ENCODE data around the gene HSCB. TPM values are rescaled to one million over a fixed set of nuclear protein-coding genes. Genes with fewer than 3 reads are reported as not detected.

Gene HSCB
- total RNA-seq, 1 donor from 2014 or later = 12.0 TPM

DNA sequence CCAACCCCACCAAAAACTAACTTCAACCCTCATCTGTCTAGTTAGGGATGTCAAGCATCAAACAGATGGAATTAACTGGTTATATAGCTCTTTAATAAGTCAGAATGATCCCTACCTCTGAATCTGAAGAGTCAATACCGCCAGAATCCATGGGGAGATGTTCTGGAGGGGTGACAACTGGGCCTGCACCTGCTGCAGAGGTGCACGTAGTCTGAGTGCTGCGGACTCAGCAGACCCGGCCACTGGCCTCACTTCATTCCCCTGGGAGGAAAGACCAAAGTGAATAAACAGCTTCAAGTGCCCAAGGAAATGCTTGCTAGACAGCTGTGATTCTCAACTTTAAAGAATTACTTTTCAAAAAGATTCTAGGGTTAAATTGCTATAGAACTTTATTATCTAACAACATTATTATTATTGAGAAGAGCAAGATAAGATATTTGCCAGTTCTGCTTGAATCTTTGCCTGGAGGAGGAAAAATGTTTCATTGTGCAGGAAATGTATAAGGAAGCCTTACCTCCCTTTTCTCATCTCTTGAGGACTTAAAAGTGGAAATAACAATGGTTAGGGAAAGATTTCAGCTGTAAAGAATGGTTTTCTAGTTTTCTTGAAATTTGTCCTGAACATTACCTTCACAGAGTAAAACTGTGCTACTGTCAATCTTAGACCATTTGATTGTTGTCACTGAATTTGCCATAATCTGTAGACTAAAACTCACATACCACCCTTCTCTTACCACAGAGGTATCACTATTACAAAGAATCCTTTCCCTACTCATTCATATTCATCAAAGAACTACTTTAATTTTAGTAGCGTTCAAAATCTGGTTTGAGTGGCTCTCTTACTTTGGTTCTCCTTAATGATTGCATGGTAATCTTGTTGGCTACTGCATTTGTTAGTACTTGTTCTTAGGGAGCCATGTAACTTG is 54.4 kb downstream of the HSCB start:
- H3K4me1 ChIP-seq = peaks cover 46% of the 10 kb centered on the region
- no peaks in the 10 kb centered on the region for H3K27me3 ChIP-seq
- H3K9me3 ChIP-seq = no peaks in the 10 kb centered on the region
- DNase-seq (no peak), ATAC-seq (no peak)
- H3K36me3 ChIP-seq = peaks cover 57% of the 10 kb centered on the region
- intact Hi-C loops (cut with DNase I) = no loop called here
- H3K4me3 ChIP-seq = peak overlapping the region; percentile 90
- TF ChIP-seq, protein P1, sequence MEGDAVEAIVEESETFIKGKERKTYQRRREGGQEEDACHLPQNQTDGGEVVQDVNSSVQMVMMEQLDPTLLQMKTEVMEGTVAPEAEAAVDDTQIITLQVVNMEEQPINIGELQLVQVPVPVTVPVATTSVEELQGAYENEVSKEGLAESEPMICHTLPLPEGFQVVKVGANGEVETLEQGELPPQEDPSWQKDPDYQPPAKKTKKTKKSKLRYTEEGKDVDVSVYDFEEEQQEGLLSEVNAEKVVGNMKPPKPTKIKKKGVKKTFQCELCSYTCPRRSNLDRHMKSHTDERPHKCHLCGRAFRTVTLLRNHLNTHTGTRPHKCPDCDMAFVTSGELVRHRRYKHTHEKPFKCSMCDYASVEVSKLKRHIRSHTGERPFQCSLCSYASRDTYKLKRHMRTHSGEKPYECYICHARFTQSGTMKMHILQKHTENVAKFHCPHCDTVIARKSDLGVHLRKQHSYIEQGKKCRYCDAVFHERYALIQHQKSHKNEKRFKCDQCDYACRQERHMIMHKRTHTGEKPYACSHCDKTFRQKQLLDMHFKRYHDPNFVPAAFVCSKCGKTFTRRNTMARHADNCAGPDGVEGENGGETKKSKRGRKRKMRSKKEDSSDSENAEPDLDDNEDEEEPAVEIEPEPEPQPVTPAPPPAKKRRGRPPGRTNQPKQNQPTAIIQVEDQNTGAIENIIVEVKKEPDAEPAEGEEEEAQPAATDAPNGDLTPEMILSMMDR (IDR thresholded peaks at IDR 0.05) = no peak
- H3K27ac ChIP-seq = peak overlapping the region; percentile 3

DNA sequence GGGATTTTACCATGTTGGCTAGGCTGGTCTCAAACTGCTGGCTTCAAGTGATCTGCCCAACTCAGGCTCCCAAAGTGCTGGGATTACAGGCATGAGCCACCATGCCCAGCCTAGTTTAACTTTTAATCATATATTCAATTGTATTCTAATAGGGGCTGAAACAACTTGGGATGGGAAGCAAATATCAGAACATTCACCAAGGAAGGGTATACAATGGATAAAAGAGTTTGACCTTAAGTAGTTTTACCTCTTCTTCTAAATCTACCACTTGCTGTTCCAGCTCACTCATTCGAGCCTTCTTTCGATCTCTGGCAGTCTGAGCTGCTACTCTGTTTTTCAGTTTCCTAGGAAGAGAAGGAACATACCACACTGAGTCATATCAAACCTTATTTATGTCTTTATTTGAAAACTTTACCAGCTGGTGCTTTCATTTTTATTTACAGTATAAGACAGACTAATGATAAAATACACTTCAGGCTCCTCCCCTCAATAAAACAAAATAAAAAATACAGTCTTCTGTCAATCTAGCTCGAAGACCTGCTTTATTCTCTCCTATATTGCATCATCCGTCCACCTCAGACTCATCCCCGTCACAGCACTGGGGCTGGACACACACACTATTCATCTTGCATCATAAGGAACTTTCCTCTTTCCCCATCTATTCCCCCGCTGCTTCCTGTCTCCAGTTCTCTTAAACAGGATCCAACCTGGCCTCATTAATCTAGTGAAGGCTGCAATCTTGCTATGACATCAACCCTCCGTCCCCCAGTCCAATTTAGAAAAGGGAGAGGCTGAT is 57.2 kb downstream of the HSCB start:
- peak; percentile 60 for ATAC-seq
- H3K36me3 ChIP-seq = peaks cover 42% of the 10 kb centered on the region
- TF ChIP-seq, protein P1 (IDR thresholded peaks at IDR 0.05) = no peak

DNA sequence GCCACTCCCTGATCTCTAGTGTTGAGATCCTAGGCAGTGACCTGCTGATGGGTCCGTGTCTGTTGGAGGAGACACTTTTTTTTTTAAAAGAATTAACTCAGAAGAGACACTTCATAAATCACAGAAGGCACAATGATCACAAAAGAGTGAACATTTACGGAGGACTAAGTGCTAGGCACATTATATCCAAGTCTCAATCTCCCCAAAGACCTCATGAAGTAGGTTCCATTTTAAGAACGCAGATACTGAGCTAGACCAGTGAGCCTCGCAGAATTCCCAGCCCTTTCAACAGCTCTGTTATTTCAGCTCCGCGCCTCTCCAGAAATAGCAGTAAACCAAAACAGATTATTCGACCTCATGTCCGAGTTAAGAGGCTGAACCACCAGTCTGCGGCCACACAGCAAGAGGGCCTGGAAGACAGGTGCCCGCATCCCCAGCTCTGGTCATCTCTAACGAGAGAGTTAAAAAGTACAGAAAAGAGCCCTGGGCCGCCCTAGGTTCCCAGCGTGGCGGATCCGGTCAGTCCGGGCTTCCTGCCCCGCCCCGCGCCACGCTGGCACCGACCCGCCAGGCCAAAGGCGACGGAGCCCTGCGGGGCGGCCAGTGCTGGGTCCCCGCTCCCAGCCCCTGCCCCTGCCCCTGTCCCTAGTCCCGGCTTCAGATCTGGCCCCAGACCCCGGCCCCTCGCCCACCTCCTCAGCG is 57.9 kb downstream of the HSCB start:
- peak; percentile 87 for DNase-seq
- peak; percentile 82 for ATAC-seq
- H3K9me3 ChIP-seq = no peaks in the 10 kb centered on the region
- peaks cover 35% of the 10 kb centered on the region for H3K36me3 ChIP-seq
- H3K27ac ChIP-seq = peak overlapping the region; percentile 100
- intact Hi-C loops (cut with DNase I) = no loop called here
- no peaks in the 10 kb centered on the region for H3K27me3 ChIP-seq
- TF ChIP-seq, protein P1 (IDR thresholded peaks at IDR 0.05) = no peak
- peaks cover 51% of the 10 kb centered on the region for H3K4me1 ChIP-seq
- peak overlapping the region; percentile 90 for H3K4me3 ChIP-seq

More for the DNA sequence above, 57.2 kb downstream of the HSCB start:
- no peak for DNase-seq
- Histone ChIP-seq H3K27ac (peak overlapping the region; percentile 100), H3K4me3 (peak overlapping the region; percentile 90), H3K9me3 (no peaks in the 10 kb centered on the region), H3K27me3 (no peaks in the 10 kb centered on the region), H3K4me1 (peaks cover 56% of the 10 kb centered on the region)
- intact Hi-C loops (cut with DNase I) = no loop called here

DNA sequence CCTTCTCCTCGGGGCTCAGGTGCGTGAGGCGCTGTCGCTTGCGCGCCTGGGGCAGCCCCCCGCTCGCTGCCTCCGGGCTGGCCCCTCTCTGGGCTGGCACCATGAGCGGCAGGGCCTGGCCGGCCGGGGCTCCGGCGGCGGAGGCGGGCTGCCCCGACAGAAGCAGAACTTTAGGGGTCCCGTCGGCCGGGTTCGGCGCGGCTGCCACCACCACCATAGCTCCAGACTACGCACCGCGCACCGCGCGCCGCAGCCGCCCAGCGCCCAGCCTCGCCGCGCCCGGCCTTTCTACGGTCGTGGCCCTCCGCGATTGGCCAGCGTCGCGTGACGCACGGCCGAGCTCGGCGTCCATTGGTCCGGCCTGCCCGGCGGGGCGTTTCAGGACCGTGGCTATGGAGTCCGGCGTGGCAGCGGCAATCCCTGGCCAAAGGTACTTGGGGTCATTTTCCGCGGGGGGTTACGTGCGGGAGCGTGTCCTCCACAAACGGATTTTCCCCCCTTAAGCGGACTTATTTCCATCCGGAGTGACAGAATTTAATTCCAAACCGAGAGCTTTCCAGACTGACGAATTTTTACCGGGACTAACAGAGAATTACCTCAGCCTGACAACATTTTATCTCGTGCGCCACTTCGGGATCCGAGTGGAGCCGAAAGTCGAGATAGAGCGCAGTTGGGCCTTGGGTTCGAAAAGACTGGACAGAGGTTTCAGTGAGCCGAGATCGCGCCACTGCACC is 58.6 kb downstream of the HSCB start, which contains the start of gene XBP1:
XBP1 (minus strand) TSS at position 262 of the 734 bp plus-strand sequence.
- no peaks in the 10 kb centered on the region for H3K27me3 ChIP-seq
- H3K27ac ChIP-seq = peak within 1 kb of the TSS; percentile 100
- H3K9me3 ChIP-seq = no peaks in the 10 kb centered on the region
- DNase-seq = peak; percentile 97
- H3K36me3 ChIP-seq = peaks cover 28% of the 10 kb centered on the region
- TF ChIP-seq, protein P1 (IDR thresholded peaks at IDR 0.05) = no peak
- H3K4me3 ChIP-seq = peak within 1 kb of the TSS; percentile 90
- peak; percentile 96 for ATAC-seq
- intact Hi-C loops (cut with DNase I) = no loop called here
- H3K4me1 ChIP-seq = peaks cover 44% of the 10 kb centered on the region
